IMR-90 (cell line): ENCODE measurements around the gene TRPM4. TPM values are rescaled to one million over a fixed set of nuclear protein-coding genes. Genes with fewer than 3 reads are reported as not detected.

Source experiments
- ATAC-seq: fragments of 200-7000 bp; cut with Tn5 transposase; 2 replicates; pipeline ENCODE4 v1.9.1; 2020; ENCODE audit warnings: low read depth, mild to moderate bottlenecking, moderate library complexity
- BruUV-seq: library from RNA; stranded (reverse); fragments of 400-500 nt; replicated peaks from 2 replicates; lab custom pipeline; 2021; lab: Mats Ljungman, UMichigan
- CTCF ChIA-PET: fragments of 300-600 bp; formaldehyde crosslinking; extraction: SDS; loops from one replicate; lab custom pipeline; 2021; ENCODE audit warnings: antibody characterized with exemption; lab: Yijun Ruan, JAX
- POLR2A ChIA-PET: fragments of 300-600 bp; sonication (Branson Sonifier 250); formaldehyde crosslinking; loops from one replicate; lab custom pipeline; 2022; ENCODE audit warnings: antibody characterized with exemption; ENCODE audit not compliant: unreplicated experiment; lab: Charles Lee
- DNase-seq: peaks from one replicate; pipeline ENCODE4 v3.0.0; 2013
- H2AFZ ChIP-seq: replicated peaks from 2 replicates; pipeline ENCODE3; 2013; ENCODE audit warnings: low read length, mild to moderate bottlenecking; ENCODE audit not compliant: poor library complexity
- H2AK5ac ChIP-seq: 2 replicates; pipeline ENCODE4 v1.6.1; 2013; ENCODE audit warnings: low read depth, low read length, inconsistent platforms
- H2AK9ac ChIP-seq: replicated peaks from 2 replicates; pipeline ENCODE3; 2013; ENCODE audit warnings: mild to moderate bottlenecking, low read depth, low read length, moderate library complexity; ENCODE audit not compliant: poor library complexity
- H2BK120ac ChIP-seq: 2 replicates; pipeline ENCODE4 v1.6.1; 2013; ENCODE audit warnings: low read depth, low read length, inconsistent platforms
- H2BK15ac ChIP-seq: 3 replicates; pipeline ENCODE4 v1.6.1; 2013; ENCODE audit warnings: low read depth, low read length, inconsistent platforms
- H2BK20ac ChIP-seq: 2 replicates; pipeline ENCODE4 v1.6.1; 2013; ENCODE audit warnings: low read depth, mild to moderate bottlenecking, inconsistent platforms, low read length, moderate library complexity
- H2BK5ac ChIP-seq: 2 replicates; pipeline ENCODE4 v1.6.1; 2013; ENCODE audit warnings: mild to moderate bottlenecking, low read depth, low read length, inconsistent platforms; ENCODE audit not compliant: poor library complexity, severe bottlenecking
- H3K14ac ChIP-seq: replicated peaks from 2 replicates; pipeline ENCODE4 v1.6.1; 2013; ENCODE audit warnings: low read depth, low read length, inconsistent platforms
- H3K18ac ChIP-seq: 2 replicates; pipeline ENCODE4 v1.6.1; 2013; ENCODE audit warnings: low read depth, low read length, control low read depth
- H3K23ac ChIP-seq: 2 replicates; pipeline ENCODE4 v1.6.1; 2013; ENCODE audit warnings: low read depth, low read length, inconsistent platforms
- H3K27ac ChIP-seq: 2 replicates; pipeline ENCODE4 v1.5.1; 2013; ENCODE audit warnings: mild to moderate bottlenecking, control low read depth, low read length; ENCODE audit not compliant: insufficient read depth
- H3K27me3 ChIP-seq: 2 replicates; pipeline ENCODE4 v1.6.1; 2013; ENCODE audit warnings: low read length; ENCODE audit not compliant: control insufficient read depth, insufficient read depth
- H3K36me3 ChIP-seq: 2 replicates; pipeline ENCODE4 v1.6.1; 2013; ENCODE audit warnings: low read length, mixed read lengths; ENCODE audit not compliant: control insufficient read depth, insufficient read depth
- H3K4ac ChIP-seq: 2 replicates; pipeline ENCODE4 v1.6.1; 2013; ENCODE audit warnings: low read depth, low read length, inconsistent platforms
- H3K4me1 ChIP-seq: 2 replicates; pipeline ENCODE4 v1.6.1; 2013; ENCODE audit warnings: low read length, mixed read lengths; ENCODE audit not compliant: control insufficient read depth, insufficient read depth
- H3K4me2 ChIP-seq: 2 replicates; pipeline ENCODE4 v1.6.1; 2013; ENCODE audit warnings: low read depth, mild to moderate bottlenecking, control low read depth, low read length, moderate library complexity
- H3K4me3 ChIP-seq: 2 replicates; pipeline ENCODE4 v1.5.1; 2013; ENCODE audit warnings: low read depth, mild to moderate bottlenecking, control low read depth, low read length, moderate library complexity; ENCODE audit not compliant: insufficient read depth
- H3K56ac ChIP-seq: 2 replicates; pipeline ENCODE4 v1.6.1; 2013; ENCODE audit warnings: low read length, inconsistent platforms; ENCODE audit not compliant: insufficient read depth; ENCODE audit errors: extremely low read depth
- H3K79me1 ChIP-seq, 2 experiments: 2 replicates each; pipeline ENCODE4 v1.6.1; 2013; ENCODE audit warnings: low read length in 2 of 2, inconsistent platforms in 1 of 2, low read depth in 1 of 2
- H3K9ac ChIP-seq: 2 replicates; pipeline ENCODE4 v1.6.1; 2013; ENCODE audit warnings: low read depth, low read length, control low read depth
- H3K9me1 ChIP-seq: 2 replicates; pipeline ENCODE4 v1.6.1; 2013; ENCODE audit warnings: low read length, inconsistent platforms; ENCODE audit not compliant: insufficient read depth
- H3K9me3 ChIP-seq: 2 replicates; pipeline ENCODE4 v1.6.1; 2013; ENCODE audit warnings: low read length; ENCODE audit not compliant: control insufficient read depth, insufficient read depth
- H4K20me1 ChIP-seq: 2 replicates; pipeline ENCODE4 v1.6.1; 2013; ENCODE audit warnings: low read length, inconsistent platforms; ENCODE audit not compliant: insufficient read depth
- H4K5ac ChIP-seq: 2 replicates; pipeline ENCODE4 v1.6.1; 2013; ENCODE audit warnings: mild to moderate bottlenecking, low read depth, low read length, control low read depth
- H4K8ac ChIP-seq, 2 experiments: 2 replicates each; pipeline ENCODE4 v1.6.1; 2013; ENCODE audit warnings: low read depth in 2 of 2, low read length in 2 of 2, control low read depth in 1 of 2, inconsistent platforms in 1 of 2
- H4K91ac ChIP-seq: 2 replicates; pipeline ENCODE4 v1.6.1; 2013; ENCODE audit warnings: low read depth, low read length, inconsistent platforms; ENCODE audit not compliant: insufficient read depth
- BHLHE40 ChIP-seq: fragments of 150-350 bp; IDR thresholded peaks from 2 replicates; pipeline ENCODE4 v1.6.1; 2016; ENCODE audit warnings: mild to moderate bottlenecking, low read depth, low read length
- CHD1 ChIP-seq: IDR thresholded peaks from 2 replicates; pipeline ENCODE4 v1.6.1; 2012; ENCODE audit warnings: low read depth, low read length, improper control_type of control experiment
- FOS ChIP-seq: fragments of 150-350 bp; IDR thresholded peaks from 2 replicates; pipeline ENCODE4 v1.6.1; 2016; ENCODE audit warnings: low read depth, low read length
- POLR2A ChIP-seq: IDR thresholded peaks from 2 replicates; pipeline ENCODE4 v1.6.1; 2012; ENCODE audit warnings: mild to moderate bottlenecking, low read depth, low read length
- WGBS, 2 experiments: methylation state at CpG; one replicate each; pipeline versions ENCODE4 v1.1.5 to v1.1.7; 2013; ENCODE audit warnings: missing lambda C conversion rate in 2 of 2; ENCODE audit not compliant: insufficient read length in 1 of 2; ENCODE audit errors: extremely low coverage in 2 of 2; 5-methylcytosine and 5-hydroxymethylcytosine counted together
- dilution Hi-C: fragments of 300-500 bp; cut with HindIII; formaldehyde crosslinking; loops from one replicate; pipeline ENCODE4 v1.14.3; 2018; ENCODE audit warnings: low sequenced_read_pairs; ENCODE audit not compliant: unreplicated experiment
- in situ Hi-C: fragments of 300-500 bp; cut with MboI; formaldehyde crosslinking; loops from 3 replicates; pipeline ENCODE4 v1.14.3; 2019; ENCODE audit warnings: low sequenced_read_pairs, inconsistent platforms, mixed read lengths
- intact Hi-C: fragments of 100-400 bp; cut with micrococcal nuclease; formaldehyde crosslinking; loops from 2 replicates; pipeline ENCODE4 v1.10.0; 2022
- polyA plus RNA-seq, 3 experiments: library from polyadenylated mRNA; depleted of rRNA; stranded (reverse); fragments of >200 nt; gene quantifications; 2 replicates each; pipeline ENCODE4 v1.2.3, GENCODE V29; 2012; ENCODE audit warnings: low replicate concordance in 1 of 3
- total RNA-seq: library from RNA; depleted of rRNA; stranded (reverse); fragments of >200 nt; gene quantifications from 2 replicates; pipeline ENCODE4 v1.2.3, GENCODE V29; 2012

TRPM4 gene
- total and polyA plus RNA-seq, 2 of the 4 experiments (the other 2 are of a cell fraction), result 2.2 to 19.7 TPM

GRCh38 chr19:49153167-49153809, 4.3 kb upstream of the TRPM4 start:
- Histone ChIP-seq H3K56ac (no peak overlapping the region), H2BK120ac (no peak overlapping the region), H2AK9ac (no peak overlapping the region), H3K14ac (no peak overlapping the region), H2BK15ac (no peak overlapping the region), H3K36me3 (no peaks in the 10 kb centered on the region), H2AK5ac (no peak overlapping the region), H2BK5ac (no peak overlapping the region), H3K23ac (no peak overlapping the region), H4K5ac (no peak overlapping the region), H3K4me2 (no peak overlapping the region), H4K20me1 (no peaks in the 10 kb centered on the region), H3K27ac (no peak overlapping the region), H3K18ac (no peak overlapping the region), H4K8ac (no peak overlapping the region), H3K4me1 (peaks cover 4% of the 10 kb centered on the region; the same call in 1 of the 2 replicates), H2BK20ac (no peak overlapping the region), H3K79me1 (peaks cover 5 to 14% of the 10 kb centered on the region in 2 experiments; a peak in 3 of 4 replicates), H3K4me3 (no peak overlapping the region), H2AFZ (no peak overlapping the region), H4K91ac (no peak overlapping the region), H3K9ac (no peak overlapping the region), H3K4ac (no peak overlapping the region), H3K9me1 (0 out of 2 replicates have a peak, but pooled peaks cover 1% of the 10 kb centered on the region), H3K27me3 (peaks cover 8% of the 10 kb centered on the region; the same call in 1 of the 2 replicates), H3K9me3 (no peaks in the 10 kb centered on the region)
- ATAC-seq, result no peak
- in situ Hi-C loops, result no loop called here
- TF ChIP-seq CHD1, result no peak
- no peak for TF ChIP-seq POLR2A
- TF ChIP-seq FOS, result no peak
- TF ChIP-seq BHLHE40, result no peak
- DNase-seq, result no peak
- ChIA-PET POLR2A (no interaction called here), CTCF (no interaction called here)
- 60% methylated on average over 1 of the region's 10 CpGs; no CpG with 5 or more reads in 1 of the 2 experiments for WGBS, 2 experiments
- BruUV-seq, result no TSS peak
- intact Hi-C loops, result no loop called here
- dilution Hi-C loops, result no loop called here
